Activated T-helper 1 cell treated with Interleukin-2 at 50 U/mL for 16 hours (primary cell): ENCODE data around the gene KIF3B.
"Not testable (repeated sequence)": the region's sequence is repeated elsewhere in the genome, so short reads cannot be mapped to it uniquely, and the experiment has no call there.

Source experiments
- DNase-seq: peaks from one replicate; pipeline ENCODE4 v3.0.0-alpha.2; 2020; ENCODE audit warnings: low read depth

The KIF3B gene

GRCh38 chr20:32330555-32330897, 53.1 kb downstream of the KIF3B start:
- DNase-seq: no peak

GRCh38 chr20:32332614-32333013, 55.2 kb downstream of the KIF3B start:
- DNase-seq: no peak

GRCh38 chr20:32333181-32333987, 55.9 kb downstream of the KIF3B start:
- no peak for DNase-seq

GRCh38 chr20:32333988-32334885, 56.8 kb downstream of the KIF3B start:
- DNase-seq: peak; percentile 10

GRCh38 chr20:32336918-32337347, 59.5 kb downstream of the KIF3B start:
- no peak for DNase-seq

- DNase-seq: no peak
Observed at GRCh38 chr20:32337937-32338661, 60.6 kb downstream of the KIF3B start.

GRCh38 chr20:32338665-32339064, 61.2 kb downstream of the KIF3B start:
- no peak for DNase-seq

- no peak for DNase-seq
Observed at GRCh38 chr20:32339116-32339515, 61.7 kb downstream of the KIF3B start.

- DNase-seq: not testable (repeated sequence)
Observed at GRCh38 chr20:32341053-32341452, 63.6 kb downstream of the KIF3B start.

GRCh38 chr20:32343439-32343838, 66.0 kb downstream of the KIF3B start:
- DNase-seq: no peak

- no peak for DNase-seq
Observed at GRCh38 chr20:32344835-32345506, 67.5 kb downstream of the KIF3B start.

- DNase-seq: no peak
Observed at GRCh38 chr20:32348207-32348606, 70.8 kb downstream of the KIF3B start.

GRCh38 chr20:32350421-32350820, 73.0 kb downstream of the KIF3B start:
- DNase-seq: no peak

GRCh38 chr20:32352121-32352720, 74.8 kb downstream of the KIF3B start:
- no peak for DNase-seq

GRCh38 chr20:32353848-32354496, 76.5 kb downstream of the KIF3B start:
- DNase-seq: no peak

- no peak for DNase-seq
Observed at GRCh38 chr20:32354592-32355416, 77.4 kb downstream of the KIF3B start.

- DNase-seq: no peak
Observed at GRCh38 chr20:32355417-32355841, 78.0 kb downstream of the KIF3B start.

- DNase-seq: not testable (repeated sequence)
Observed at GRCh38 chr20:32355907-32356621, 78.6 kb downstream of the KIF3B start.
